ENCODE measurements around the gene SGSM2. TPM values are rescaled to one million over a fixed set of nuclear protein-coding genes. Genes with fewer than 3 reads are reported as not detected.

The SGSM2 gene
- total and polyA plus RNA-seq, 2 of the 13 experiments (the other 11 are each of a cell fraction or from before 2014, with no cell fraction given), result 30.4 to 51.3 TPM

GRCh38 chr17:2302778-2303203 lies 34.5 kb upstream of the SGSM2 start:
- Histone ChIP-seq H3K4me1 (ENCODE audit: insufficient read depth, low read length) (peaks cover 25% of the 10 kb centered on the region), H2AFZ (ENCODE audit: low read length) (no peak overlapping the region), H3K9ac (ENCODE audit: insufficient read depth, low read depth, low read length) (peak overlapping the region; percentile 91), H4K20me1 (ENCODE audit: insufficient read depth, low read length) (0 out of 2 replicates have a peak, but pooled peaks cover 3% of the 10 kb centered on the region), H3K27me3 (ENCODE audit: control insufficient read depth in 1 of 2, insufficient read depth in 2 of 2, low read length in 2 of 2) (no peaks in the 10 kb centered on the region; a peak in 1 of 5 replicates), H3K4me2 (ENCODE audit: low read depth, low read length) (peak overlapping the region; percentile 72), H3K79me2 (ENCODE audit: insufficient read depth, low read length) (peaks cover 23% of the 10 kb centered on the region), H3K36me3 (replicated peaks in 1 of 2; ENCODE audit: control insufficient read depth in 1 of 2, insufficient read depth in 2 of 2, low read length in 2 of 2) (peaks cover 6 to 20% of the 10 kb centered on the region in 2 experiments; a peak in 4 of 5 replicates), H3K27ac (ENCODE audit: extremely low read length, insufficient read depth, low read length) (peak overlapping the region; percentile 92), H3K4me3 (replicated peaks in 1 of 3; ENCODE audit: insufficient read depth in 1 of 3, low read depth in 2 of 3, low read length in 3 of 3) (peak overlapping the region; percentile 75 to 92 (median 91)), H3K9me3 (ENCODE audit: low read length) (no peaks in the 10 kb centered on the region)
- ChIA-PET POLR2A (interaction anchor here (1.1 to 3.0 kb wide), 4 partner anchors 12 to 248 kb away, joined by 3 to 23 read pairs (median 8); partner anchors contain the start of genes HIC1 and TSR1), CTCF (ENCODE audit: low intra/inter-chr PET ratio, low total read pairs) (no interaction called here)
- 3% methylated on average over 8 of the region's 12 CpGs for WGBS (ENCODE audit: low lambda C conversion rate)
- ATAC-seq (no peak), FAIRE-seq (peak; percentile 32), DNase-seq (ENCODE audit: low spot score) (no peak)
- in situ Hi-C loops (cut with HindIII; ENCODE audit: extremely low pct_ligation_motif_present, low pct_unique_long_range_greater_than_20kb), result no loop called here
- BruUV-seq (replicated peaks), result TSS peak; percentile 53
- intact Hi-C loops (cut with micrococcal nuclease; ENCODE audit: unreplicated experiment), result no loop called here
- 0 out of 2 replicates have a peak, but pooled peaks have one; percentile 37 for TF ChIP-seq ARID2 (CRISPR knock-in tag; IDR thresholded peaks at IDR 0.05; ENCODE audit: borderline replicate concordance)
- no peak for TF ChIP-seq ZBTB8A (CRISPR knock-in tag; IDR thresholded peaks at IDR 0.05; ENCODE audit: borderline replicate concordance, low read depth)
- no peak for TF ChIP-seq HOMEZ (CRISPR knock-in tag; IDR thresholded peaks at IDR 0.05; ENCODE audit: low read depth)
- TF ChIP-seq NAIF1 (CRISPR knock-in tag; IDR thresholded peaks at IDR 0.05; ENCODE audit: borderline replicate concordance), result no peak
- no peak for TF ChIP-seq NR1H2 (CRISPR knock-in tag; IDR thresholded peaks at IDR 0.05; ENCODE audit: borderline replicate concordance, low read depth)
- TF ChIP-seq ZNF879 (CRISPR knock-in tag; IDR thresholded peaks at IDR 0.05), result 0 out of 2 replicates have a peak, but pooled peaks have one; percentile 2
- no peak for TF ChIP-seq ELF4 (CRISPR knock-in tag; IDR thresholded peaks at IDR 0.05; ENCODE audit: borderline replicate concordance)
- TF ChIP-seq BCLAF1 (IDR thresholded peaks at IDR 0.05), result no peak
- TF ChIP-seq PRDM15 (CRISPR knock-in tag; IDR thresholded peaks at IDR 0.05), result no peak
- TF ChIP-seq ZNF713 (CRISPR knock-in tag; IDR thresholded peaks at IDR 0.05), result no peak
- TF ChIP-seq MTF2 (CRISPR knock-in tag; IDR thresholded peaks at IDR 0.05; ENCODE audit: borderline replicate concordance), result no peak
- no peak for TF ChIP-seq FOXM1 (CRISPR knock-in tag; IDR thresholded peaks at IDR 0.05)
- no peak for TF ChIP-seq HOXA7 (CRISPR knock-in tag; IDR thresholded peaks at IDR 0.05)
- TF ChIP-seq HMGXB4 (CRISPR knock-in tag; IDR thresholded peaks at IDR 0.05; ENCODE audit: borderline replicate concordance in 1 of 2, low read depth in 1 of 2), result no peak

All from HepG2 (cell line).